Aorta (tissue), 5 donors: Measurements from ENCODE around the gene SZT2. TPM values are rescaled to one million over a fixed set of nuclear protein-coding genes. Genes with fewer than 3 reads are reported as not detected.

ENCODE experiments used
- ATAC-seq: fragments of 200-7000 bp; cut with Tn5 transposase; one replicate; pipeline ENCODE4 v1.9.1; 2022; ENCODE audit warnings: moderate library complexity; ENCODE audit not compliant: low FRiP score
- DNase-seq, 2 donors: peaks; one replicate each; pipeline ENCODE4 v3.0.0-alpha.2; 2020
- H3K27ac ChIP-seq, 2 donors: one replicate each; pipeline ENCODE4 v1.5.1; 2013; ENCODE audit warnings: low read length in 2 of 2, mild to moderate bottlenecking in 2 of 2, moderate library complexity in 2 of 2, control low read depth in 1 of 2, inconsistent platforms in 1 of 2, low read depth in 1 of 2
- H3K27me3 ChIP-seq, 2 donors: one replicate each; pipeline ENCODE4 v1.6.1; 2013; ENCODE audit warnings: control low read depth in 1 of 2, low read length in 1 of 2, mild to moderate bottlenecking in 1 of 2, moderate library complexity in 1 of 2; ENCODE audit not compliant: insufficient read depth in 2 of 2, control insufficient read depth in 1 of 2
- H3K36me3 ChIP-seq, 2 donors: one replicate each; pipeline ENCODE4 v1.6.1; 2013; ENCODE audit warnings: control low read depth in 1 of 2, low read length in 1 of 2, mild to moderate bottlenecking in 1 of 2; ENCODE audit not compliant: insufficient read depth in 2 of 2, control insufficient read depth in 1 of 2
- H3K4me1 ChIP-seq, 2 donors: one replicate each; pipeline ENCODE4 v1.6.1; 2013; ENCODE audit warnings: low read length in 2 of 2, control low read depth in 1 of 2, mild to moderate bottlenecking in 1 of 2, moderate library complexity in 1 of 2; ENCODE audit not compliant: insufficient read depth in 2 of 2, control insufficient read depth in 1 of 2
- H3K4me3 ChIP-seq, 2 donors: one replicate each; pipeline ENCODE4 v1.5.1; 2013; ENCODE audit warnings: low read length in 2 of 2, control low read depth in 1 of 2, mild to moderate bottlenecking in 1 of 2
- H3K9me3 ChIP-seq: one replicate; pipeline ENCODE4 v1.6.1; 2013; ENCODE audit warnings: mild to moderate bottlenecking, low read length; ENCODE audit not compliant: control insufficient read depth
- WGBS, 2 donors: extraction: QIAGEN DNeasy Blood & Tissue Kit; methylation state at CpG; one replicate each; pipeline ENCODE4 v1.1.7; 2013; 5-methylcytosine and 5-hydroxymethylcytosine counted together
- intact Hi-C, 2 donors: fragments of 100-400 bp; cut with DNase I; formaldehyde crosslinking; loops; one replicate each; pipeline versions ENCODE4 v1.14.2 to v1.15.0; 2022
- polyA plus RNA-seq, 2 donors: library from polyadenylated mRNA; stranded (reverse); fragments of 200-250 nt; gene quantifications; one replicate each; pipeline ENCODE4 v1.2.3, GENCODE V29; 2013
- total RNA-seq, 2 donors: library from RNA; stranded (reverse); fragmentation: NEBNext Ultra II Directional; extraction: Animal tissue kit (Norgen Biotek cat#: 25700); gene quantifications; one replicate each; pipeline ENCODE4 v1.2.1, GENCODE V29; 2021
- donor health status: healthy with polysubstance abuse.
- donor health status: Bipolar disorder and iron deficiency.
- donor health status: DM: no; HTN: no; CAD: no.
- donor health status: DM: no; HTN: no; CAD: no.
- donor health status: DM: yes; HTN: yes; CAD: no.

Gene SZT2
- total and polyA plus RNA-seq, 4 donors = 5.6 to 91.5 (median 46.6) TPM

GRCh38 chr1:43444151-43444828 is 54.6 kb downstream of the SZT2 start:
- ATAC-seq (no peak), DNase-seq (no peak)
- intact Hi-C loops = no loop called here
- WGBS, 2 donors = 89 to 90% methylated on average over 13 of the region's 13 CpGs
- Histone ChIP-seq H3K4me3 (no peak overlapping the region), H3K36me3 (peaks cover 3 to 16% of the 10 kb centered on the region in 2 donors), H3K9me3 (no peaks in the 10 kb centered on the region), H3K27me3 (no peaks in the 10 kb centered on the region), H3K27ac (no peak overlapping the region), H3K4me1 (no peaks in the 10 kb centered on the region)

- no peaks in the 10 kb centered on the region for H3K9me3 ChIP-seq
- ATAC-seq (no peak), DNase-seq (peak in 1 of 2 donors; percentile 56)
- H3K27me3 ChIP-seq = no peaks in the 10 kb centered on the region
- peaks cover 3 to 16% of the 10 kb centered on the region in 2 donors for H3K36me3 ChIP-seq
- no peaks in the 10 kb centered on the region for H3K4me1 ChIP-seq
- H3K27ac ChIP-seq = no peak overlapping the region
- H3K4me3 ChIP-seq = no peak overlapping the region
- WGBS, 2 donors = 62 to 65% methylated on average over 1 of the region's 1 CpG
- intact Hi-C loops = no loop called here
These were observed 55.1 kb downstream of the SZT2 start for GRCh38 chr1:43444836-43445235.

GRCh38 chr1:43445606-43446387 is 56.1 kb downstream of the SZT2 start:
- ATAC-seq (no peak), DNase-seq (peak in 1 of 2 donors; percentile 32)
- Histone ChIP-seq H3K9me3 (no peaks in the 10 kb centered on the region), H3K27me3 (no peaks in the 10 kb centered on the region), H3K4me3 (no peak overlapping the region), H3K27ac (no peak overlapping the region), H3K36me3 (peaks cover 0 to 19% of the 10 kb centered on the region in 2 donors), H3K4me1 (no peaks in the 10 kb centered on the region)
- WGBS, 2 donors = 90 to 91% methylated on average over 10 of the region's 10 CpGs
- intact Hi-C loops = no loop called here

- ATAC-seq (no peak), DNase-seq (no peak)
- Histone ChIP-seq H3K36me3 (peaks cover 0 to 19% of the 10 kb centered on the region in 2 donors), H3K27ac (no peak overlapping the region), H3K9me3 (no peaks in the 10 kb centered on the region), H3K27me3 (no peaks in the 10 kb centered on the region), H3K4me1 (no peaks in the 10 kb centered on the region), H3K4me3 (no peak overlapping the region)
- WGBS, 2 donors = 83 to 91% methylated on average over 4 of the region's 4 CpGs
- intact Hi-C loops = no loop called here
These were observed 56.7 kb downstream of the SZT2 start for GRCh38 chr1:43446388-43446740.

- Histone ChIP-seq H3K4me1 (no peaks in the 10 kb centered on the region), H3K27ac (no peak overlapping the region), H3K27me3 (no peaks in the 10 kb centered on the region), H3K36me3 (peaks cover 0 to 19% of the 10 kb centered on the region in 2 donors), H3K4me3 (no peak overlapping the region), H3K9me3 (no peaks in the 10 kb centered on the region)
- whole genome bisulfite sequencing, 2 donors = 87 to 89% methylated on average over 19 of the region's 19 CpGs
- peak in 1 of 2 donors; percentile 20 for DNase-seq
- intact Hi-C loops = no loop called here
- no peak for ATAC-seq
These were observed 57.5 kb downstream of the SZT2 start for GRCh38 chr1:43446881-43447835.

GRCh38 chr1:43447891-43448708 is 58.4 kb downstream of the SZT2 start:
- Histone ChIP-seq H3K27ac (no peak overlapping the region), H3K4me1 (no peaks in the 10 kb centered on the region), H3K4me3 (no peak overlapping the region), H3K27me3 (no peaks in the 10 kb centered on the region), H3K36me3 (peaks cover 0 to 19% of the 10 kb centered on the region in 2 donors), H3K9me3 (no peaks in the 10 kb centered on the region)
- DNase-seq (no peak), ATAC-seq (no peak)
- intact Hi-C loops = no loop called here
- 69 to 75% methylated on average over 25 of the region's 25 CpGs for WGBS, 2 donors

GRCh38 chr1:43448955-43449707 is 59.4 kb downstream of the SZT2 start:
- Histone ChIP-seq H3K4me3 (no peak overlapping the region), H3K4me1 (no peaks in the 10 kb centered on the region), H3K27me3 (no peaks in the 10 kb centered on the region), H3K36me3 (peaks cover 0 to 19% of the 10 kb centered on the region in 2 donors), H3K9me3 (no peaks in the 10 kb centered on the region), H3K27ac (no peak overlapping the region)
- no peak for ATAC-seq
- DNase-seq = peak in 1 of 2 donors; percentile 62
- 85 to 87% methylated on average over 11 of the region's 11 CpGs for WGBS, 2 donors
- intact Hi-C loops = no loop called here
